ENCODE results near the gene CLSTN2.

Gene CLSTN2

DNA sequence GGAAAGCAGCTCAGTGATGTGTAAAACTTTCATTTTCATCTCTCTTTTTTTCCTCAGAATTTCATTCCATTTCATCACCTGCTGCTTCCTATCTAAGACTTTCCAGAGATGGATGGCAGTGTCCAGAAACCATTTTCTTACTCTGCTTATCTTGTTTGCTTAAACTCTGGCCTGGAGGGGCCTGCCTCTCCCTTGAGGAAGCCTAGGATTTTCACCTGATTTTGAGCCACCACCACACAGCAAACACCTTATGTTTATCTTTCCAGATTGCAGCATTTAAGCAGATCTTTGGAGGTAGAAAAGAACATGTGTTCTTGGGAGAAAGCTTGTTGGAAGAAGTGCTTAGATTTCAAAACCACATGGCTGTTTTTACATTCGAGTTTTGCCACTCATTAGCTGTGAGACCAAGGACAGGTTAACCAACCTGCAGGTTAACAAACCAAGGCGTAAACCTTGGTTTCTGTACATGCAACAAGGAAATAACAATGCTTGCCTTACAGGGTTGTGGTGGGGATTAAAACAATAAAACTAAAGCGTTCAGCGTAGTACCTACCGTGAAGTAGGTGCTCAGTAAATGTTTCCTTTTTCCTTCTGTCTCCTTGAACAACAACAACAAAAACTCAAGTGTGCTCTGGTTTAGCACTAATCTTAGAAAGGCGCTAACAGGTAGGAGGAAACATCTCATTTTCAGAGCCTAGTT, 120.3 kb downstream of the CLSTN2 start:
- no peak for DNase-seq

- DNase-seq = no peak
These were observed 121.1 kb downstream of the CLSTN2 start for GRCh38 chr3:140056047-140056446.

DNA sequence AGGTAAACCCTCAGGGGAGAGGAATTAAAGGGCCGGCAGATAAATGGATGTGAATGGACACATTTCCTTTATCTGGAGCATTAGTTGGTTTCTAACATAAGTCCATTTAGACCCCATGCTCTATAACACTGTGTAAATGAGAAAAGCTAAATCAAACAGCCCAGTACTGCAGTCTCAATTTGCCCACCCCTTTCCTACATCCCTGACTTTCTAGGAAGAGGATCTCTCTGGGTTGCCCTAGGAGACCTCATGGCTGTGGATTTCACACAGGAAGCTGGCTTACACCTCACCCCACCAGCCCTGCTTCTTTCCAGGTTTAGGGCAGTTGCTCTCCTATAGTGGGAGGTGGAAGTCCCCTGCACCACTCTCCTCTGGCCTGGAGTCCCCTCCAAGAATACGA, 126.2 kb downstream of the CLSTN2 start:
- no peak for DNase-seq

GRCh38 chr3:140062461-140062860, 127.5 kb downstream of the CLSTN2 start:
- DNase-seq = no peak

- no peak for DNase-seq
These were observed 132.5 kb downstream of the CLSTN2 start for GRCh38 chr3:140067487-140067886.

DNA sequence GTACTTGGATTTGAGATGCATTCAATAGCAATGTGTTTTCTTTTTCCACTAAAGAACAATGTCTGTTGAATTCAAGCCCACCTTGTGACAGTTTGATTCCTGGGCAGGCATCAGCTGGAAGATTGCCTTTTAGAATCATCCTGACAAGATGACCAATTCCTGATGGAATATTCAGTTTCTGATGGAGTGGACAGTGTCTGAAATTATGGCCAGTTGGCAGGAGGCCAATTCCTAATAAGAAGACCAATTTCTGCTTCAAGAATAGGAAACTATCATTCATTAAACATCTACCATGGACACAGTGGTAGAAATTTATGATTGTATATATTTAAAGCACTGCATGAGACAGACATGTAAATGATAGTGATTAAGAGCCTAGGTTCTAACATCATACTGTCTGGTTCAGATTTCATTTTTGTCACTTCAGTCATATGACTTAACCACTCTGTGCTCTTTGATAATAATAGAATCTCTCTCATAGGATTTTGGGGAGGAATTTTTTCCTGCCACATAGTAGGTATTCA, 133.6 kb downstream of the CLSTN2 start:
- no peak for DNase-seq

GRCh38 chr3:140073278-140074045, 138.5 kb downstream of the CLSTN2 start:
- DNase-seq = no peak

- DNase-seq = no peak
These were observed 141.6 kb downstream of the CLSTN2 start for GRCh38 chr3:140076552-140076951.

- DNase-seq = no peak
These were observed 142.4 kb downstream of the CLSTN2 start for GRCh38 chr3:140077406-140077805.

DNA sequence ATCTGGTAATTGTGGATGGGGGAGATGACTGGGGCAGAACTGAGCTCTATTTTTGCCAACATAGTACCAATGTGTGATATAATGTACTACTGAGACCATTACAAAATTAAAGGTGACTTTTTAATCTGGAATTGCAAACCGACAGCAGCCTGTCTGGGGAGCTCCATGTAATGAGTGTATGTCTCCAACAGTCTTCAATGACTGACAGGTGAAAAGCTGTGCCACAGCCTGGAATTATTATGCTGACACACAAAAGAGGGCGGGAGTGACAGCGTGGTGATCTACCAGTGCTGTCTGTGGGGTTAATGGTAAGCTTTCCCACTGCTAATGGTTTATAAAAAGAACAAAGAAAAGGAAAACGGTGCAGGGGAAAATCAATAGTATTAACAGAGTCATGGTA, 143.4 kb downstream of the CLSTN2 start:
- no peak for DNase-seq

GRCh38 chr3:140078940-140079339, 144.0 kb downstream of the CLSTN2 start:
- DNase-seq = no peak

- no peak for DNase-seq
These were observed 146.9 kb downstream of the CLSTN2 start for GRCh38 chr3:140081887-140082286.

GRCh38 chr3:140085001-140085400, 150.0 kb downstream of the CLSTN2 start:
- no peak for DNase-seq

DNA sequence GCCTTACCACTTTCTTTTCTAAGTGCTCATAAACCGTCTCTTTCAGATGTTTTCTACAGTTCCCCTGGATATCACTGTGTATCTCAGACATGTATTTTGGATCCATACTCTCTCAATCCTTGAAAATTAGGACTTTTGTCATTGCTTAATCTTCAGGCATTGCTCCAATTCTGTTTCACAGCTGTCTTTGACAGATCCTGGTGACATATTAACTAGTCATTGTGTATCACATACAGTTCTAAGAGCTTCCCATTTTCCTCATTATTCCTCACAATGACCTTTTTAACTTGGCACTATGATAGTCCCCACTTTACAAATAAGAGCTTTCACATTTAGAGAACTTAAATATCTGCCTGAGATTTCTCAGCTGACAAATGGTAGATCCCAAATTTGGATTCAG, 151.7 kb downstream of the CLSTN2 start:
- DNase-seq = no peak

GRCh38 chr3:140088058-140088457, 153.1 kb downstream of the CLSTN2 start:
- DNase-seq = no peak

- DNase-seq = no peak
These were observed 153.5 kb downstream of the CLSTN2 start for GRCh38 chr3:140088513-140088912.

GRCh38 chr3:140089403-140090072, 154.6 kb downstream of the CLSTN2 start:
- DNase-seq = no peak

- no peak for DNase-seq
These were observed 156.2 kb downstream of the CLSTN2 start for GRCh38 chr3:140091143-140091542.

DNA sequence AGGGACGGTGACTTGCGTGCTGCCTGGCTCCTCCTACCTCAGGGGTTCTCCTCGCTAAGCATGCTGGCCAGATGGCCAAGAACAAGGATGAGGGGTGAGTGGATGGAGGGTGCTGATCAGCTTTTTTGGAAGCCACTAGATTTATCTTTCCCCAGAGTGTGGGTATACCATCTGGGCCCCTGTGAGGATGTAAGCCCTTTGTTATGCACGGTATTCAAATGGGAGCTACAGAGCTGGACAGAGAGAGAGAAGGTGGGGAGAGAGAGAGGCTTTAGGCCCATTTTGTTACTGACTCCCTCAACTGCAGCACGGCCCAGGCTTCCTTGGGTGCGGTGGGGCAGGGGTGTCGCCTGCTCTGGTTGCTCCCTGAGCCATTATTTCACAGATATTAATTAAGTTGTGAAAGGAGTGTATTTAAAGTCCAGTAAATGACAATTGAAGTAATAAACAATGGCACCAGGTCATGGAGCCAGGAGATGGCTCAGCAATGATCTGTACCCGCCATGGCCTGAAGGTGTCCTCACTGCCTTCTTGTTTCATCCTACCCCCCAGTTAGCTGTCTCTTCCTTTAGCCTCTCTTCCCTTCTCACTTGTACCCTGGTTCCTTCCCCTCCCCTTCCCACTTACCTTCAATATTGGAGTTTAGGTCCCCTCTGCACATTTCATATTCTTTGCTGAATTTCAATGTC, 158.0 kb downstream of the CLSTN2 start:
- DNase-seq = no peak

GRCh38 chr3:140093742-140094141, 158.8 kb downstream of the CLSTN2 start:
- no peak for DNase-seq

DNA sequence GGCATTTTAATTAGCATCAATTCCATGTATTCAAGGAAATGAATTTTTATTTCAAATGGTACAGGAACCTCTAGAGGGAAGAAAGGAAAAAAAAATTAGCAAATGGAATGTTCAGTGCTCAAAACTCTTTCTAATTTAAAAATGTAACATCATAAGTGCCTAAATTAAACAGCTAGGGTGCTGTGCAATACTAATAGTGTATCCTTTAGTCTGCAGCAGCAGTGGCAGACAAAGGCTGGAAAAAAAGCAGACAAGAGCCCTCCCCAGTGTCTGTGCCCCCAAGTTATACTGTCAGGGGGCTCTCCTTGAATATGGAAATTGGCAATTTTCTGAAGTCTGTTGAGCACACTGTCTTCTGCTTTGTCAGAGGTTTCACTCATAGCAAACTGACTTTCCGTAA, 159.5 kb downstream of the CLSTN2 start:
- no peak for DNase-seq

DNA sequence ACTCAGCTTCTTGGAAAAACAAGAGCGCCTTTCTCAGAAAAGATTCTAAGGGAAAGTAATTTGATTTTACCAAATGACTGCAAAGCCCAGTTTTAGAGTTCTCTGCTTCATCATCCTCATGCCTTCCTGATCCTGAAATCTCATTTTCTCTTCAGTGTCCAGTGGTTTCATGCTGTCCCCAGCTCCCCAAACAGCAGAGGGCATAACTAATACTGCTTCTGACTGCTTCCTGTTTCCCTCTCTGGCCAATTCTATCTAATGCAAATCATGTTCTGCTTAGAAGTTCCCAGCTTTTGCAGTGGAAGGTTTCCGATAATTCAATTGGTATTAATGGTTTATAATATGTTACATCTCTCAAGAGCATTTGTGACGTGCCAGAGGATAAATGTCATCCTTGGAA, 161.1 kb downstream of the CLSTN2 start:
- no peak for DNase-seq

Data from activated gamma-delta T cell treated with Interleukin-2 at 50 U/mL for 16 hours (primary cell).